ENCODE data around the gene MIA. TPM values are rescaled to one million over a fixed set of nuclear protein-coding genes. Genes with fewer than 3 reads are reported as not detected.

The MIA gene
- total and polyA plus RNA-seq, 2 of the 8 experiments (the other 6 are each of a cell fraction or from before 2014, with no cell fraction given), result not detected

GRCh38 chr19:40781140-40781539, 5.8 kb downstream of the MIA start (continued):
- TF ChIP-seq CHD7 (IDR thresholded peaks at IDR 0.05; ENCODE audit: insufficient replicate concordance, low read length) (no peak), RNF2 (IDR thresholded peaks at IDR 0.05; ENCODE audit: borderline replicate concordance, low read depth, low read length, missing control alignments, poor library complexity, severe bottlenecking) (no peak), JUN (IDR thresholded peaks at IDR 0.05; ENCODE audit: low read depth, low read length) (no peak), KDM1A (IDR thresholded peaks at IDR 0.05; ENCODE audit: borderline replicate concordance, low read length) (no peak), ATF2 (IDR thresholded peaks at IDR 0.05; ENCODE audit: low read length) (no peak)

All from H1 (cell line).